ENCODE measurements around the gene NKD1. TPM values are rescaled to one million over a fixed set of nuclear protein-coding genes. Genes with fewer than 3 reads are reported as not detected.

Gene NKD1
- total RNA-seq, 1 donor from 2014 or later, result 31.3 TPM

- TF ChIP-seq CTCF (IDR thresholded peaks at IDR 0.05; ENCODE audit: partially characterized antibody, unreplicated experiment), result no peak
- H3K4me1 Mint-ChIP-seq (ENCODE audit: low read depth, unreplicated experiment), result no peaks in the 10 kb centered on the region
- no peak overlapping the region for H3K4me3 Mint-ChIP-seq (ENCODE audit: unreplicated experiment)
- DNase-seq, result no peak
- H3K27ac Mint-ChIP-seq (ENCODE audit: unreplicated experiment), result no peak overlapping the region
- peaks cover 2% of the 10 kb centered on the region for H3K27me3 Mint-ChIP-seq (ENCODE audit: unreplicated experiment)
- H3K36me3 Mint-ChIP-seq (ENCODE audit: unreplicated experiment), result peaks cover 18% of the 10 kb centered on the region
- peaks cover 17% of the 10 kb centered on the region for H3K9me3 Mint-ChIP-seq (ENCODE audit: unreplicated experiment)
Measured at GRCh38 chr16:50519001-50519400, 29.2 kb upstream of the NKD1 start.

- Mint-ChIP-seq H3K4me3 (ENCODE audit: unreplicated experiment) (no peak overlapping the region), H3K9me3 (ENCODE audit: unreplicated experiment) (peaks cover 17% of the 10 kb centered on the region), H3K27me3 (ENCODE audit: unreplicated experiment) (peaks cover 2% of the 10 kb centered on the region), H3K36me3 (ENCODE audit: unreplicated experiment) (peaks cover 18% of the 10 kb centered on the region), H3K27ac (ENCODE audit: unreplicated experiment) (no peak overlapping the region), H3K4me1 (ENCODE audit: low read depth, unreplicated experiment) (no peaks in the 10 kb centered on the region)
- DNase-seq, result no peak
- no peak for TF ChIP-seq CTCF (IDR thresholded peaks at IDR 0.05; ENCODE audit: partially characterized antibody, unreplicated experiment)
Measured at GRCh38 chr16:50519602-50520001, 28.6 kb upstream of the NKD1 start.

GRCh38 chr16:50520451-50521245, 27.5 kb upstream of the NKD1 start:
- no peak overlapping the region for H3K4me3 Mint-ChIP-seq (ENCODE audit: unreplicated experiment)
- TF ChIP-seq CTCF (IDR thresholded peaks at IDR 0.05; ENCODE audit: partially characterized antibody, unreplicated experiment), result no peak
- DNase-seq, result no peak
- H3K36me3 Mint-ChIP-seq (ENCODE audit: unreplicated experiment), result peaks cover 10% of the 10 kb centered on the region
- H3K27me3 Mint-ChIP-seq (ENCODE audit: unreplicated experiment), result peaks cover 2% of the 10 kb centered on the region
- H3K4me1 Mint-ChIP-seq (ENCODE audit: low read depth, unreplicated experiment), result no peaks in the 10 kb centered on the region
- H3K9me3 Mint-ChIP-seq (ENCODE audit: unreplicated experiment), result peaks cover 15% of the 10 kb centered on the region
- H3K27ac Mint-ChIP-seq (ENCODE audit: unreplicated experiment), result no peak overlapping the region

- peaks cover 17% of the 10 kb centered on the region for H3K9me3 Mint-ChIP-seq (ENCODE audit: unreplicated experiment)
- no peak overlapping the region for H3K4me3 Mint-ChIP-seq (ENCODE audit: unreplicated experiment)
- no peak for DNase-seq
- H3K27ac Mint-ChIP-seq (ENCODE audit: unreplicated experiment), result no peak overlapping the region
- no peaks in the 10 kb centered on the region for H3K4me1 Mint-ChIP-seq (ENCODE audit: low read depth, unreplicated experiment)
- no peak for TF ChIP-seq CTCF (IDR thresholded peaks at IDR 0.05; ENCODE audit: partially characterized antibody, unreplicated experiment)
- H3K27me3 Mint-ChIP-seq (ENCODE audit: unreplicated experiment), result peaks cover 2% of the 10 kb centered on the region
- peaks cover 14% of the 10 kb centered on the region for H3K36me3 Mint-ChIP-seq (ENCODE audit: unreplicated experiment)
Measured at GRCh38 chr16:50521246-50521900, 26.8 kb upstream of the NKD1 start.

GRCh38 chr16:50522324-50522723, 25.9 kb upstream of the NKD1 start:
- H3K4me3 Mint-ChIP-seq (ENCODE audit: unreplicated experiment), result no peak overlapping the region
- TF ChIP-seq CTCF (IDR thresholded peaks at IDR 0.05; ENCODE audit: partially characterized antibody, unreplicated experiment), result no peak
- no peaks in the 10 kb centered on the region for H3K4me1 Mint-ChIP-seq (ENCODE audit: low read depth, unreplicated experiment)
- H3K27me3 Mint-ChIP-seq (ENCODE audit: unreplicated experiment), result peaks cover 4% of the 10 kb centered on the region
- DNase-seq, result no peak
- peaks cover 5% of the 10 kb centered on the region for H3K36me3 Mint-ChIP-seq (ENCODE audit: unreplicated experiment)
- peaks cover 13% of the 10 kb centered on the region for H3K9me3 Mint-ChIP-seq (ENCODE audit: unreplicated experiment)
- H3K27ac Mint-ChIP-seq (ENCODE audit: unreplicated experiment), result no peak overlapping the region
